Endothelial cell of umbilical vein (primary cell): ENCODE measurements around the gene SEMA4C. TPM values are rescaled to one million over a fixed set of nuclear protein-coding genes. Genes with fewer than 3 reads are reported as not detected.

Source experiments
- BruUV-seq: library from RNA; stranded (reverse); fragments of 400-500 nt; replicated peaks from 2 replicates; lab custom pipeline; 2021; lab: Mats Ljungman, UMichigan
- CTCF ChIA-PET: fragments of 300-600, 350-600 bp; sonication (Branson Sonifier 250); formaldehyde crosslinking; loops from one replicate; lab custom pipeline; 2021; ENCODE audit warnings: antibody characterized with exemption, inconsistent platforms; lab: Charles Lee
- POLR2A ChIA-PET: fragments of 300-600, 350-600 bp; sonication (Branson Sonifier 250); formaldehyde crosslinking; loops from one replicate; lab custom pipeline; 2021; ENCODE audit warnings: antibody characterized with exemption, inconsistent platforms; lab: Charles Lee
- DNase-seq: peaks from one replicate; pipeline ENCODE4 v3.0.0-alpha.2; 2011; ENCODE audit warnings: low read depth, low spot score
- FAIRE-seq: peaks from 2 replicates; lab custom pipeline; 2011; peaks lifted over from hg19 to GRCh38; lab: Jason Lieb, UNC
- H2AFZ ChIP-seq: 2 replicates; pipeline ENCODE4 v1.6.0; 2012; ENCODE audit warnings: low read depth, low read length, control low read depth, inconsistent platforms
- H3K27ac ChIP-seq: 2 replicates; pipeline ENCODE4 v1.5.1; 2011; ENCODE audit warnings: low read depth, mild to moderate bottlenecking, control low read depth, low read length, moderate library complexity; ENCODE audit not compliant: insufficient read depth
- H3K27me3 ChIP-seq, 2 experiments: 2 replicates each; pipeline versions ENCODE4 v1.6.0 to v1.6.1; 2011; ENCODE audit warnings: low read length in 2 of 2, mixed read lengths in 1 of 2; ENCODE audit not compliant: control insufficient read depth in 2 of 2, insufficient read depth in 2 of 2
- H3K36me3 ChIP-seq, 2 experiments: 2 replicates in 1 of 2; 3 replicates in 1 of 2; pipeline ENCODE4 v1.5.1; 2011; ENCODE audit warnings: low read length in 2 of 2, mild to moderate bottlenecking in 1 of 2, moderate library complexity in 1 of 2; ENCODE audit not compliant: control insufficient read depth in 2 of 2, insufficient read depth in 2 of 2; ENCODE audit errors: extremely low read depth in 1 of 2
- H3K4me1 ChIP-seq: 3 replicates; pipeline ENCODE4 v1.5.1; 2011; ENCODE audit warnings: mild to moderate bottlenecking, low read length; ENCODE audit not compliant: control insufficient read depth, insufficient read depth; ENCODE audit errors: extremely low read depth
- H3K4me2 ChIP-seq: 2 replicates; pipeline ENCODE4 v1.6.1; 2011; ENCODE audit warnings: low read length, control low read depth, mixed read lengths; ENCODE audit not compliant: insufficient read depth
- H3K4me3 ChIP-seq, 3 experiments: fragments of 200-600 bp in 1 of 3; sonication (generic), shearing (Covaris generic) in 1 of 3; replicated peaks in 1 of 3; 2 replicates each; pipeline ENCODE4 v1.5.1; 2011 to 2016; ENCODE audit warnings: control low read depth in 3 of 3, low read length in 3 of 3, mild to moderate bottlenecking in 2 of 3, inconsistent platforms in 1 of 3, low read depth in 1 of 3, moderate library complexity in 1 of 3; ENCODE audit not compliant: insufficient read depth in 1 of 3
- H3K79me2 ChIP-seq: 2 replicates; pipeline ENCODE4 v1.6.0; 2012; ENCODE audit warnings: low read length, inconsistent platforms; ENCODE audit not compliant: control insufficient read depth, insufficient read depth
- H3K9ac ChIP-seq: replicated peaks from 2 replicates; pipeline ENCODE3; 2011; ENCODE audit warnings: low read length, control low read depth; ENCODE audit not compliant: insufficient read depth; ENCODE audit errors: extremely low read depth
- H3K9me1 ChIP-seq: replicated peaks from 3 replicates; pipeline ENCODE4 v1.6.0; 2011; ENCODE audit warnings: mild to moderate bottlenecking, low read length; ENCODE audit not compliant: control insufficient read depth, insufficient read depth; ENCODE audit errors: extremely low read depth
- H3K9me3 ChIP-seq: replicated peaks from 2 replicates; pipeline ENCODE4 v1.5.1; 2012; ENCODE audit warnings: low read length, inconsistent platforms; ENCODE audit not compliant: control insufficient read depth, insufficient read depth
- H4K20me1 ChIP-seq: replicated peaks from 2 replicates; pipeline ENCODE3; 2011; ENCODE audit warnings: mild to moderate bottlenecking, low read length; ENCODE audit not compliant: control insufficient read depth, insufficient read depth; ENCODE audit errors: extremely low read depth
- EZH2 ChIP-seq: IDR thresholded peaks from 2 replicates; pipeline ENCODE4 v1.6.1; 2012; ENCODE audit warnings: borderline replicate concordance, low read depth, mild to moderate bottlenecking, moderate library complexity, low read length, inconsistent platforms; ENCODE audit not compliant: severe bottlenecking
- FOS ChIP-seq: IDR thresholded peaks from 2 replicates; pipeline ENCODE4 v1.6.1; 2011; ENCODE audit warnings: mild to moderate bottlenecking, low read length, moderate library complexity, borderline replicate concordance; ENCODE audit not compliant: insufficient read depth
- GATA2 ChIP-seq: IDR thresholded peaks from 2 replicates; pipeline ENCODE4 v1.7.0; 2011; ENCODE audit warnings: low read depth, mild to moderate bottlenecking, moderate library complexity, mixed read lengths, low read length; ENCODE audit not compliant: insufficient read length, insufficient read depth
- JUN ChIP-seq: IDR thresholded peaks from 2 replicates; pipeline ENCODE4 v1.6.1; 2011; ENCODE audit warnings: borderline replicate concordance, low read depth; ENCODE audit not compliant: insufficient read length, insufficient read depth
- MYC ChIP-seq: IDR thresholded peaks from one replicate; pipeline ENCODE4 v1.6.1; 2011; ENCODE audit warnings: mild to moderate bottlenecking, low read depth, low read length
- POLR2A ChIP-seq: IDR thresholded peaks from 2 replicates; pipeline ENCODE4 v1.6.1; 2012; ENCODE audit warnings: low read depth, mild to moderate bottlenecking, control low read depth, low read length
- POLR2AphosphoS5 ChIP-seq: IDR thresholded peaks from 2 replicates; pipeline ENCODE4 v1.6.1; 2012; ENCODE audit warnings: low read depth, mild to moderate bottlenecking, control low read depth, low read length, moderate library complexity; ENCODE audit not compliant: insufficient read depth
- dilution Hi-C: fragments of 300-500 bp; cut with MboI; formaldehyde crosslinking; loops from one replicate; pipeline ENCODE4 v1.15.0; 2019; ENCODE audit warnings: low sequenced_read_pairs; ENCODE audit not compliant: extremely low pct_ligation_motif_present
- intact Hi-C: fragments of 100-400 bp; cut with micrococcal nuclease; formaldehyde crosslinking; loops from one replicate; pipeline ENCODE4 v1.10.0; 2022
- polyA plus RNA-seq, 4 experiments: library from polyadenylated mRNA; depleted of rRNA in 3 of 4; stranded (reverse) in 3 of 4; unstranded in 1 of 4; fragments of >200 nt; gene quantifications; 2 replicates each; pipeline versions ENCODE4 v1.2.1 to v1.2.3, GENCODE V29; 2011 to 2012; ENCODE audit warnings: missing spikeins in 1 of 4
- total RNA-seq: library from RNA; stranded (reverse); gene quantifications from 2 replicates; pipeline ENCODE4 v1.2.3, GENCODE V29; 2021
- TF ChIP-seq, protein P1 (sequence below), 2 donors: IDR thresholded peaks; 1 replicate in 1 of 2; 2 replicates in 1 of 2; pipeline ENCODE4 v1.5.1; 2011; ENCODE audit warnings: low read length in 2 of 2, mild to moderate bottlenecking in 2 of 2, moderate library complexity in 2 of 2, control low read depth in 1 of 2, inconsistent platforms in 1 of 2, low read depth in 1 of 2; ENCODE audit not compliant: insufficient read depth in 1 of 2; ENCODE audit errors: extremely low read depth in 1 of 2
- TF ChIP-seq, protein P2 (sequence below): IDR thresholded peaks from 2 replicates; pipeline ENCODE4 v1.6.1; 2011; ENCODE audit not compliant: insufficient read depth, insufficient read length

Gene SEMA4C
- total and polyA plus RNA-seq, 2 donors (not counting 3 experiments of a cell fraction or from before 2014, with no cell fraction given) = 16.4 to 17.3 TPM

DNA sequence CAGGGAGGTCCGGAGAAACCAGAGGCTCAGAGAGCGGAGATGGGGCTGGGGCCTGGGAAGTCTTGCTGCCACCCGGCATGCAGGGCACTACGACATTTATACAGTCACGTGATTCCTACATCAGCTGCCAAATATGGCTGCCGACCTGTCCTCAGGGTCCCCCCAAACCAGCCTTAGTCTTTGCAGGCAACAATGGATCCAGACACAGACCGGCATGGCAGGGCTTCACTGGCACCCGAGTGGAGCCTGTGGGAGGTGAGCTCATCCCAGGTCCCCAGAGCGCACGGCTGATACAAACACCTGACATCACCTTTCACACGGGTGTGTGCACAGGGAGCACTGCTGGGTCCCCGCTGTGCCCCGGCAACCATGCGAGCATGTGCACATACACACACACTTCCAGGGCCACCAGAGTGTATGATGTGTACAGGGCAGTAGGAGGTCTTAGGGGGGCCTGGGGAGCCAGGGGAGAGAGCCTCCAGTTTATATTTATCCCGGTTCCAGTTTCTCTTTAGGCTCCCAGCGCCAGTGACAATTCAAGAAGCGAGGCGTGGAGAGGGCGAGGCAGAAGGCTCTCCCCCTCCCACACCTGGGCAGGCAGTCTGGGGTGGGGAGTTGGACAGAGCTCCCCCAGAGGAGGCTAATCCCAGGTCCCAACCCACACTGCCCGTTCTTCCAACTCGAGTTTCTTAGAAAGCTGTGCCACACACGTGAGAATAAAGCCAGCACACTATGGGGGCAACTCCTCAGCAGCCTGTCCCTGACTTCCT is 2.7 kb downstream of the SEMA4C start:
- no peak overlapping the region for H3K27ac ChIP-seq

DNA sequence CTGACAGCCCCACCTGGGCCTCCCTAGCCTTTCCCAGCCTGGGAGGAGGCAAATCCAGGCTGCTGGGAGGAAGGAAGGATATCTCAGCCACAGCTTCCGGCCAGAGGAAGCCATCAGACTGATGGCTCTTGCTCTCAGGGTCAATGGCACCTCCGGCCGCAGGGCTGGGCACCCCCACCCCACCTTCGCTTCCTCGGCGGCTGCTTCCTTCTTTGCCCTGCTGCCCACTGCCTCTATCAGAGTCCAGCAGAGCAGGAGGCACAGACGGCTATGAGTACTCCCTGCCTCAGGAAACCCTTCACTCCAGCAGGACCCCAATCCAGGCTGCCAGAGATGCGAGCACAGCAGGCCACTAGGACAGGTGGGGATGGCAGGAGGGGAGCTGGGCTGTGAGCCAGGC is 3.3 kb downstream of the SEMA4C start:
- TF ChIP-seq GATA2 (peak; percentile 48), EZH2 (no peak), POLR2AphosphoS5 (peak; percentile 77)
- TF ChIP-seq, protein P1, sequence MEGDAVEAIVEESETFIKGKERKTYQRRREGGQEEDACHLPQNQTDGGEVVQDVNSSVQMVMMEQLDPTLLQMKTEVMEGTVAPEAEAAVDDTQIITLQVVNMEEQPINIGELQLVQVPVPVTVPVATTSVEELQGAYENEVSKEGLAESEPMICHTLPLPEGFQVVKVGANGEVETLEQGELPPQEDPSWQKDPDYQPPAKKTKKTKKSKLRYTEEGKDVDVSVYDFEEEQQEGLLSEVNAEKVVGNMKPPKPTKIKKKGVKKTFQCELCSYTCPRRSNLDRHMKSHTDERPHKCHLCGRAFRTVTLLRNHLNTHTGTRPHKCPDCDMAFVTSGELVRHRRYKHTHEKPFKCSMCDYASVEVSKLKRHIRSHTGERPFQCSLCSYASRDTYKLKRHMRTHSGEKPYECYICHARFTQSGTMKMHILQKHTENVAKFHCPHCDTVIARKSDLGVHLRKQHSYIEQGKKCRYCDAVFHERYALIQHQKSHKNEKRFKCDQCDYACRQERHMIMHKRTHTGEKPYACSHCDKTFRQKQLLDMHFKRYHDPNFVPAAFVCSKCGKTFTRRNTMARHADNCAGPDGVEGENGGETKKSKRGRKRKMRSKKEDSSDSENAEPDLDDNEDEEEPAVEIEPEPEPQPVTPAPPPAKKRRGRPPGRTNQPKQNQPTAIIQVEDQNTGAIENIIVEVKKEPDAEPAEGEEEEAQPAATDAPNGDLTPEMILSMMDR (IDR thresholded peaks at IDR 0.05; ENCODE audit: extremely low read depth in 1 of 2, insufficient read depth in 1 of 2, low read depth in 1 of 2, low read length in 2 of 2) = no peak
- BruUV-seq = no TSS peak
- no peak overlapping the region for H3K4me3 ChIP-seq

More for the DNA sequence above, 2.7 kb downstream of the SEMA4C start:
- DNase-seq (peak; percentile 12), FAIRE-seq (peak; percentile 35)
- dilution Hi-C loops = no loop called here
- H2AFZ ChIP-seq = no peak overlapping the region
- H3K36me3 ChIP-seq = peaks cover 4 to 28% of the 10 kb centered on the region in 2 experiments
- H3K4me1 ChIP-seq = peaks cover 30% of the 10 kb centered on the region
- peak overlapping the region in 1 of 3 experiments; percentile 59 for H3K4me3 ChIP-seq
- ChIA-PET POLR2A (interaction anchor here (0.5 to 0.6 kb wide), 2 partner anchors 9 to 91 kb away, joined by 3 to 12 read pairs; no protein-coding TSS in a partner anchor), CTCF (interaction anchor here (0.6 to 6.5 kb wide), 5 partner anchors 8 to 83 kb away, joined by 3 to 81 read pairs (median 5); partner anchors contain the start of genes ANKRD39 and CNNM3)
- H3K79me2 ChIP-seq = no peaks in the 10 kb centered on the region
- no peaks in the 10 kb centered on the region for H3K9me1 ChIP-seq
- intact Hi-C loops = loop anchor here (1.0 kb wide), 1 partner anchor 9 kb away; the partner anchor contains the start of gene ANKRD39
- TF ChIP-seq POLR2A (no peak), MYC (no peak), JUN (no peak), GATA2 (no peak), FOS (no peak)
- TF ChIP-seq, protein P2, sequence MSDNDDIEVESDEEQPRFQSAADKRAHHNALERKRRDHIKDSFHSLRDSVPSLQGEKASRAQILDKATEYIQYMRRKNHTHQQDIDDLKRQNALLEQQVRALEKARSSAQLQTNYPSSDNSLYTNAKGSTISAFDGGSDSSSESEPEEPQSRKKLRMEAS = no peak
- peak overlapping the region; percentile 36 for H3K4me2 ChIP-seq
- no peak overlapping the region for H3K9ac ChIP-seq
- no TSS peak for BruUV-seq
- H3K27me3 ChIP-seq = peaks cover 10 to 16% of the 10 kb centered on the region in 2 experiments
- no peaks in the 10 kb centered on the region for H4K20me1 ChIP-seq
- no peaks in the 10 kb centered on the region for H3K9me3 ChIP-seq

More for the DNA sequence above, 3.3 kb downstream of the SEMA4C start:
- no peak overlapping the region for H3K27ac ChIP-seq
- FAIRE-seq (peak; percentile 79), DNase-seq (peak; percentile 45)
- no peaks in the 10 kb centered on the region for H3K9me3 ChIP-seq
- H3K9me1 ChIP-seq = no peaks in the 10 kb centered on the region
- peaks cover 30% of the 10 kb centered on the region for H3K4me1 ChIP-seq
- intact Hi-C loops (no loop called here), dilution Hi-C loops (no loop called here)
- H3K36me3 ChIP-seq = peaks cover 4 to 34% of the 10 kb centered on the region in 2 experiments
- no peak overlapping the region for H2AFZ ChIP-seq
- H4K20me1 ChIP-seq = no peaks in the 10 kb centered on the region
- peak overlapping the region; percentile 36 for H3K4me2 ChIP-seq
- H3K9ac ChIP-seq = no peak overlapping the region
- no peaks in the 10 kb centered on the region for H3K79me2 ChIP-seq
- POLR2A ChIA-PET = interaction anchor here (0.6 kb wide), 1 partner anchor 8 kb away, joined by 12 read pairs; no protein-coding TSS in a partner anchor
- CTCF ChIA-PET = interaction anchor here (1.4 to 6.5 kb wide), 2 partner anchors 8 to 50 kb away, joined by 5 to 81 read pairs; partner anchors contain the start of genes ANKRD39 and CNNM3
- peaks cover 10 to 16% of the 10 kb centered on the region in 2 experiments for H3K27me3 ChIP-seq
